ENCODE data around the gene FLT3.
A peak's percentile ranks its signal among the peaks of the same experiment; 100 is the strongest.
"Not testable (repeated sequence)": the region's sequence is repeated elsewhere in the genome, so short reads cannot be mapped to it uniquely, and the experiment has no call there.

FLT3 gene

GRCh38 chr13:28100150-28101121, at the start of gene FLT3:
Gene FLT3 (minus strand): TSS chr13:28100576. CDS start chr13:28100510, 66 bp downstream.
- FAIRE-seq (no peak), DNase-seq (ENCODE audit: insufficient read length, low spot score) (no peak)

GRCh38 chr13:28147495-28147894, 47.1 kb upstream of the FLT3 start:
- no peak for TF ChIP-seq POLR2A (IDR thresholded peaks at IDR 0.05; ENCODE audit: low read depth, low read length)
- DNase-seq (ENCODE audit: insufficient read length, low spot score): no peak
- no peak for FAIRE-seq

More at GRCh38 chr13:28100150-28101121, at the start of gene FLT3:
- TF ChIP-seq POLR2A (IDR thresholded peaks at IDR 0.05; ENCODE audit: low read depth, low read length): no peak

GRCh38 chr13:28145049-28145448, 44.7 kb upstream of the FLT3 start:
- TF ChIP-seq POLR2A (IDR thresholded peaks at IDR 0.05; ENCODE audit: low read depth, low read length): no peak
- DNase-seq (ENCODE audit: insufficient read length, low spot score): no peak
- FAIRE-seq: no peak

GRCh38 chr13:28141542-28141941, 41.2 kb upstream of the FLT3 start:
- not testable (repeated sequence) for DNase-seq (ENCODE audit: insufficient read length, low spot score); FAIRE-seq

GRCh38 chr13:28140433-28141125, 40.2 kb upstream of the FLT3 start:
- DNase-seq (ENCODE audit: insufficient read length, low spot score) (no peak), FAIRE-seq (no peak)
- TF ChIP-seq POLR2A (IDR thresholded peaks at IDR 0.05; ENCODE audit: low read depth, low read length): no peak

GRCh38 chr13:28138756-28139470, 38.5 kb upstream of the FLT3 start:
- DNase-seq (ENCODE audit: insufficient read length, low spot score) (peak; percentile 27), FAIRE-seq (no peak)
- TF ChIP-seq POLR2A (IDR thresholded peaks at IDR 0.05; ENCODE audit: low read depth, low read length): peak; percentile 59

GRCh38 chr13:28138012-28138755, 37.8 kb upstream of the FLT3 start, which contains the start of gene PAN3:
Gene PAN3 (plus strand): TSS chr13:28138545. CDS start chr13:28138658, 113 bp downstream.
- FAIRE-seq (no peak), DNase-seq (ENCODE audit: insufficient read length, low spot score) (peak; percentile 49)
- TF ChIP-seq POLR2A (IDR thresholded peaks at IDR 0.05; ENCODE audit: low read depth, low read length): peak; percentile 67

GRCh38 chr13:28137596-28137995, 37.2 kb upstream of the FLT3 start:
- FAIRE-seq (no peak), DNase-seq (ENCODE audit: insufficient read length, low spot score) (no peak)
- TF ChIP-seq POLR2A (IDR thresholded peaks at IDR 0.05; ENCODE audit: low read depth, low read length): no peak

- FAIRE-seq (no peak), DNase-seq (ENCODE audit: insufficient read length, low spot score) (no peak)
- TF ChIP-seq POLR2A (IDR thresholded peaks at IDR 0.05; ENCODE audit: low read depth, low read length): no peak
Measured at GRCh38 chr13:28136916-28137315, 36.5 kb upstream of the FLT3 start.

GRCh38 chr13:28131646-28132045, 31.3 kb upstream of the FLT3 start:
- TF ChIP-seq POLR2A (IDR thresholded peaks at IDR 0.05; ENCODE audit: low read depth, low read length): no peak
- no peak for FAIRE-seq
- DNase-seq (ENCODE audit: insufficient read length, low spot score): no peak

- TF ChIP-seq POLR2A (IDR thresholded peaks at IDR 0.05; ENCODE audit: low read depth, low read length): no peak
- FAIRE-seq (no peak), DNase-seq (ENCODE audit: insufficient read length, low spot score) (no peak)
Measured at GRCh38 chr13:28129911-28130693, 29.7 kb upstream of the FLT3 start.

GRCh38 chr13:28128926-28129325, 28.6 kb upstream of the FLT3 start:
- no peak for FAIRE-seq
- no peak for DNase-seq (ENCODE audit: insufficient read length, low spot score)
- no peak for TF ChIP-seq POLR2A (IDR thresholded peaks at IDR 0.05; ENCODE audit: low read depth, low read length)

Data from H54 (cell line).